ENCODE results near the gene CFAP73.
A peak's percentile ranks its signal among the peaks of the same experiment; 100 is the strongest.
"Not testable (repeated sequence)": the region's sequence is repeated elsewhere in the genome, so short reads cannot be mapped to it uniquely, and the experiment has no call there.

The CFAP73 gene

DNA sequence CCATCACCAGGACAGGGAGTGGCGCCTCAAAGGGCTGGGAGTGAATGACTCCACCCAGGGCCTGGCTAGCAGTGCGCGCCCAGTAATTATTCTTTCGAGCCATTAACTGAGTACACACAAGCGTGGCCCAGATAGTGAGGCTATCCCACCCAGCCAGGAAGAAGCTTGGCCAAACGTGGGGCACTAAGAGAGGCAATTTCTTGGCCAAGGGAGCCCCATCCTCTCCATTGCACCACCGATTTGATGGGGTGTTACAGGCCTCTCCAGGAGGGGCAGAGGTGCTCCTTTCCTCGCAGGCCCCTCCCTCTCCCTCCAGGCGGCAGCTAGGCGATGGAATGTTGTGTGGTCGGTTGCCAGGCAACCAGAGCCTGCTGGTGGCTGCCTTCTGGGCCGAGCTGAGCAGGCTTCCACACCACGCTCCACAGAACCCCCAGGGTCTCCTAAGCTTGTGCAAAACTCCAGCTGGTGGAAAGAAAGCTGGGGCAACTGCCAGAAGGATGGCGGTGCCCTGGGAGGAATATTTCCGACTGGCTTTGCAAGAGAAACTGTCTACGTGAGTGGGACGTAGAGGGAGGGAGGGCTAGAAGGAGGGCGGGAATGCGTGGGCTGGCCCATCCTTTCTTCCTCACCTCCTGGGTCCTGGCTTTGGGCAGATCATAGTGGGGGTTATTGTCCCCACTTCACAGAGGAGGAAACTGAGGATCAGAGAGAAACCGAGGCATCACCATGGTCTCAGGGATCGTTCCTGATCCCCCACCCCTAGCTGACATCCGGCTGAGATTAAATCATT is at the start of gene CFAP73:
TSS of gene CFAP73 (plus strand) at position 364 of the 790 bp plus-strand sequence. CDS start at position 498, 134 bp downstream.
- DNase-seq: peak; percentile 95

DNA sequence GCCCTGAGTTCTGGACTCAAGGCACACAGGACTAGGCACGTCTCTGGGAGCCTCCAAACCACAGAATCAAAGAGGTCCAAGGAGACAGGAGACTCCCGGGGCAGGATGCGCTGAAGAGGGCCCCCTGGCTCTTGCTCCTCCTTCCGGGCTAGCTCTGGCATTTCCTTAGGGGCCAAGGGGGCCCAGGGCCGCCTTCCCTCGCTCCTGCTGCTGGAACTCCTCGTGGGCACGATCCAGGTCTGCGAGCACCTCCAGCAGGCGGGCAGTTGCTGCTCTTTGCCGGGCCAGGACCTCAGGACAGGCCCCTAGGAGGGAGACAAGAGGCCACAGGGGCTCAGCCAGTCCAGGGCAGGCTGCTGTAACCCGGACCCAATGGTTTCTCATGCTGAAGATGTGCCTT is 49.8 kb upstream of the CFAP73 start:
- DNase-seq: no peak

DNA sequence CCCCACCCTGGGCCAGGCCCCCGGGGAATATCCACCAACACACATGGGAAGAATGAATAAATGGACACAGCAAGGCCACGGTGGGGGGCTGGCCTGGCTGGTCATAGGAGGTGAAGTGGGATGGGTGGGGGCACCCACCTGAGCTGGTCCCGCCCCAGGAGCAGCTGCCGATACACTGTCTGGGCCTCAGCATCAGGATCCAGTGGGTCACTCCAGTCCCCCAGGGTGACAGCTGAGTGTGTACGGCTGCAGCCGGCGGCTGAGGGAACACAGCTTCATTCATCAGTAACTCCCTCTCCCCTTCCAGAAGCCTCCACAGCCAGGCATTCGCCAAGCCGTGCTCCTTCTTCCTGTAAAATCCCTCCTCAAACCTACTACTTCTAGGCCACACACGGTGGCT is 47.8 kb upstream of the CFAP73 start:
- no peak for DNase-seq

DNA sequence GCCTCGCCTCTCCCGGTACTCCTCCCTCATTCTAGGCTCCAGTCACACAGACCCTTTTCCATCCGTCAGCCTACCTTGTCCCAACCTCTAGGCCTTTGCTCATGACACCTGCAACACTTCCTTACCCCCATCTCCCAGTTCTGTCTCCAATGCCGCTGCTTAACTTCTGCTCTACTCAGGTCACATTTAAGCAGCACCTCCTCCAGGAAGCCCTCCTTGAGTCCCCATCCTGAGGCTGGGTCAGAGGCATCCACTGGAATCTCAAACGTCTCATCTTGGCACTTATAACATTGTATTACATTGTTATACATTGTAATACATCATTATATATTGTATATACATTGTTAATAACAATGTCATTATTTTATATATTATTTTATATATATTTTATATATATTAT is 46.7 kb upstream of the CFAP73 start:
- no peak for DNase-seq

DNA sequence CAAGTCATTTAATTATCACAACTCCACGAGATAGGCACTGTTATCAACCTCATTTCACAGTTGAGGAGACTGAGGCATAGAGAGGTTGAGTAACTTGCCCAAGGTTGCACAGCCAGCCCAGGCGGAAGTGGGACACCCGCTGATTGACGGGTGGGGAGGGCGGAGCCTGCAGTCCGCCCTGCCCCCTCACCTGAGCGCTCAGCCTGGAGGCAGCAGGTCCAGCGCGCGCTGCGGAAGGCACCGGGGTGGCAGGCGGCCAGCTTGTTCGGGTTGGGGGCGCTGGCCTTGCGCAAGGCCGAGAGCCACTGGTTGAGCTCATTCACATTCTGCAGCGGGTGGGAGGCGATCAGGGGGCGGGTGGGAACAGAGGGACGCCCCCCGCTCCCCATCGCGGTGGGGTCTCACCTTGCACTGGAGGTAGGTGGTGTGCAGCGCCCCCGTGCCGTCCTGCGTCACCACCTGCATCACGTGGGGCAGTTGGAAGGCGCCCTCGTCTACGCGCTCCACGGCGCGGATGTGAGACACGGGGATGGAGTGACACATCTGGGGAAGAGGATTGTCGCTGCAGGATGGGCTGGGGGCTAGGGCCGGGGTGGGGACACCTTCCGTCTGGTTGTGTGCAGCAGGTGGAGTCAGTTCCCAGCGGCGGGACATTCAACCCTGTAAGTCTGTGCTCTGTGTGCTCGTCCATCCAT is 45.6 kb upstream of the CFAP73 start:
- peak; percentile 93 for DNase-seq

DNA sequence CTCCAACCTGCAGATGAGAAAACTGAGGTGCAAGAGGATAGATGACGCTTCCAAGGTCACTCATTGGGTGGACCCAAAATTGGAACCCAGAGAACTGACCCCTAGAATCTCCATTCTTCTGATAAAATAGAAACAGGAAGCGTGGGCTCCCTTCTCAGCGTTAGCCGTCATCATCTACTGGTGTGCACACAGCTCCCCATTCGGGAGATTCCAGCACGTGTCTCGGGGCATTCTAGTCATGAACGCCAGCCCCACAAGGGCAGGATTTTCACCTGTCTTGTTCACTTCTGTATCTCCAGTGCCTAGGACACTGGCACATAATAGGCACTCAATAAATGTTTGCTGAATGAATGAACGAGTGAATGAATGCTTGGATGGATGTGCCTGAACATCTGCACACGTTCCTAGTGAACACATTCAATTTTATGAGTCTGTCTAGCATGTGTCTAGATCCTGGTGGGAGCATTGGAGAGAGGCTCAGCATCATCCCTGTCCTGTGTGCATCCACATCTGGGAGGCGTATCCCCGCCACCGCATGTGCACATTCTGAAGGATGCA is 44.5 kb upstream of the CFAP73 start:
- DNase-seq: no peak

DNA sequence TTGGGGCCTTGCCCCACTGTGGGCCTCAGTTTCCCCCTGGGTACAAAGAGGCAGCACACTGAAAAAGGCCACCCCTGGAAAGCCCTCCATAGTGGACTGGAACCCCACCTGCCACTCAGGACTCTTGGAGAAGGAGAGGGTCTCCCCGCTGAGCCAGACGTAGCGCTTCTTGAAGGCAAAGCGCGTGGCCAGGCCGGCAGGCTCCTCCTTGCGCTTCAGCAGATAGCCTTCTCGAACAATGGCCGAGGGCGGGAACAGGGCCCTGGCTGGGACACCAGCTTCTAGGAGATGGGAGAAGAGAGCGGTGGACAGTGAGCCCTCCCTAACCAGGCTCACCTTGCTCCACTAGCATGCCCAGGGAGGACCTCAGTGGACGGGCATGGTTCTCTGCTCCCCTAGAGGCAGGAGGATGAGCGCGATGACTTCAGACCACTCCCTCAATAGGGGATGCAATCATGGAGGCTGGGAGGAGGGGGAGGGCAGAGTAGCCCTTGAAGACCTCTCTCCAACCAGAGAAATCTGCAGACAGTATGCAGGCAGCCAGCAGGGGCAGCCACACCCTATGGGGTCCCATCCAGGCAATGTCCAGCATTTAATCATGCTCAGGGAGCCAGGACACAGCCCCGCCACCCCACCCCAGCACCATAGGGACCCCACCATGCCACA is 43.8 kb upstream of the CFAP73 start:
- DNase-seq: no peak

DNA sequence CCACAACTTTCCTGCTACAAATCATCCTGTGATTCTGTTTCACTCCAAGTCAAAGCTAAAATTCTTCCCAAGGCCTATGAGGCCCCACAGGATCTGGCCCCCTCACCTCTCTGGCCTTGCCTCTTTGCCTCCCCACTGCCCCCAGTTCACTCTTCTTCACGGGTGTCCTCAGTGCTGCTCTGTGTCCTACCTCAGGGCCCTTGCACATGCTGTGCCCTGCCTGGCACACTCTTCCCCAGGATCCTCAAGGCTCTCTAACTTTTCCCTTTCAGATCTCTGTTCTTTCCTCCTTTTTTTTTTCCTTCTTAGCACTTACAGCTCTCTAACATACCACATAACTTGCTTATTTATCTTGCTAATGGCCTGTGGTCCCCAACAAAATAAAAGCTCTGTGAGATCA is 43.2 kb upstream of the CFAP73 start:
- no peak for DNase-seq

DNA sequence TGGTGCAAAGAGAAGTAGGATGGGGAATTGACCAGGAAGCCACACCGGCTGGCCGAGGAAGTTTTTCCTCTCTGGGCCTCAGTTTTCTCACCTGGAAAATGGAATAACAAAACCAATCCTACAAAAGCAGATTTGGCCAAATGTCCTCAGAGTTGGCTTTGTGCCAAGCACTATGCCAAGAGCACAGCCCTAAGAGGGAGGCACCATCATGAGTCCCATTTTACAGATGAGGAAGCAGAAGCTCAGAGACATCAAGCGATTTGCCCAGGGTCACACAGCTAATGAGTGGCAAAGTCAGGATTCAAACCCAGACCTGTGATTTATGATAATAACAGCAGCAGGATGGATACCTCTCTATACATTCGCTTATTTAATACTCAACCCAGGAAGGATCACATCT is 41.2 kb upstream of the CFAP73 start:
- DNase-seq: peak; percentile 43

DNA sequence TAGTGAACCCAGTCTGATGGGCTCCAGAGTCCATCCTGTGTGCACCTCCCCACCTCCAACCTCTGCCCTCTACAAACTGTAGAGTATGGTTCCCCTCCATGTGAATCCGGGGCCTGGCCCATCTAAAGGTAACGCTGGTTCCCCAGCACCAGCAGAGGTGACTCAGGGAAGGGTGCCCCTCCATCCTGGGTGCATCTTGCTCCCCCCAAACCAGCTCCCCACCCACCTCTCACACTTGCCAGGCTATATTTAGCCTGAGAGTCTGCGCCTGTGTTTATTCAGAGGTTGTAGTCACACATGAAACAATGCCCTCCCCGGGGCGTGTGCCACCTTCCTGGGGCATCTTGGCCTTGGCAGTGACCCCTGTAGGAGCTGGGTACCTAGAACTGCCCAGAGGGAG is 40.2 kb upstream of the CFAP73 start:
- DNase-seq: peak; percentile 80

DNA sequence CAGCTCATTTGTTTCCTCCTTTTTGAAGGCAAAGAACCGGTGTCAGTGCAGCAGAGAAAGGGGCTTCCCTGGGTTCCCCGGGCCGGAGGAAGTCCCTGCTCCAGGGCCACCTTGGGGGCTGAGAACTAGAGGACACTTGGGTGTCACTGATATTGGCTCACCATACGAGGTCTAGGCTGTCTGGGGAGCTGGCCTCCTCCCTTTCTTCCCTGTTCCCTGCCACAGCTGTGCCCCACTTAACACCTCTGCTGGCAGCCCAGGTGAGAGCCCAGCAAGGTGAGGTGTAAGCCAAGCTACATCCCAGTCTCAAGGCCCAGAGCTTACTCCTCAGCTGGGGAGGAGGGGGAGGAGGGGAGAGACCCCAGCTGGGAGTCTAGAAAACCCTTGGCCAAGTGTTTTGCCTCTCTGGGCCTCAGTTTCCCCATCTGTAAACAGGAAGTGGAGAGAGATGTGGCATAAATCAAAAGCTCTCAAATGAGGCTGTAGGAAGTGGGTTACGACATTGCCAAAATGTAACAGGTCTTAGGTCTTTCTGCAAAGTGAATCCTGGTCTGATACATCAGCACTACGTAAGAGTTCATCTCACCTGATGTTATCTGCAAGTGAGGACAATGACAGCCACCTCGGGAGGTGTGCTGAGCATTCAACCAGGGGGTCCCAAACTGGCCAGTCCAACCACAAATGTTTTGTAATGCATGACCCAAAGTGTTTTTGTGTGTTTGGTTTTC is 39.5 kb upstream of the CFAP73 start:
- peak; percentile 72 for DNase-seq

DNA sequence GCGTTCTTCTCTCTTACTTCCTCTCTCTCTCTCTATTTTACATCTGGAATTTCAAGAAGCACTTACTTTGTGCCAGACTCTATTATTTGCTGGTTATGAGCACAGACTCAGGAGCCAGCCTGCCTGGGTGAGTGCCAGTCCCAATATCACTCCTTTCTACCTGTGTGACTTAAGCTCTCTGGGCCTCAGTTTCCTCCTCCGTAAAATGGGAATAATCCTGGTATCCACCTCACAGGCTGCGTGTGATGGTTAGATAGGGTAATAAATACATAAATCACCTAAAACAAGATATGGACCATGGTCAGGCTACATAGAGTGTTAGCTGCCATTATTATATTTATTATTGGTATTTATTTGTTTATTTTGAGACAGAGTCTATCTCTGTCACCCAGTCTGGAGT is 38.3 kb upstream of the CFAP73 start:
- no peak for DNase-seq

DNA sequence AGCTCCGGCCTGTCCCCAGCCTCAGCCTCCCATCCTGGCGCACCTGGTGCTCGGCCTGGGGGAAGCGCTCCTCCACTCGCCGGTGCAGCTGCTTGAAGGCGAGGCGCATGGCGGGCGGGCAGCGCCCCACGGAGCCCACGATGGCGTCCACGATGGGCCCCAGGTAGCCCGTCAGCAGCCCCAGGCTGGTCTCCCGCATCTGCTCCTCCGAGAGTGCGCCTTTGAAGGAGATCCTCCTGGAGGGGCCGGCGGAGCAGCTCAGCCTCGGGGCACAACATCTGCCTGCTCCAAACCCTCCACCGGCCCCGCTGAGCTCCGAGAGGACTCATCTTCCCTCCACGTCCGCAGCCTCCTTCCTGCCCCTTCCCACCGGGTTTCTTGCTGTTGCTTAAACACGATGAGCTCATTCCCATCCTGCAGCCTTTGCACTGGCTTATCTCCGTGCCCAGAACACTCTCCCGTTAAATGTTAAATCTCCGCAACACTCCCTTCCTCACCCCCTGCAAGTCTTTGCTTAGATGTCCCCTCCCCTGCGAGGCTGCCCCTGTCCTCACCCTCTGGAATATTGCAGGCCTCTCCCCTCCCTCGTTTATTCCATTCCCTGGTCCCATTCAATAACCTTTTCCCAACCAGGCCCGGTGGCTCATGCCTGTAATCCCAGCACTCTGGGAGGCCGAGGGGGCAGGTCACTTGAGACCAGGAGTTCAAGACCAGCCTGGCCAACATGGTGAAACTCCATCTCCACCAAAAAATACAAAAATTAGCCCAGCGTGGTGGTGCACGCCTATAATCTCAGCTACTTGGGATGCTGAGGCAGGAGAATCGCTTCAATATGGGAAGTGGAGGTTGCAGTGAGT is 37.3 kb upstream of the CFAP73 start:
- no peak for DNase-seq

DNA sequence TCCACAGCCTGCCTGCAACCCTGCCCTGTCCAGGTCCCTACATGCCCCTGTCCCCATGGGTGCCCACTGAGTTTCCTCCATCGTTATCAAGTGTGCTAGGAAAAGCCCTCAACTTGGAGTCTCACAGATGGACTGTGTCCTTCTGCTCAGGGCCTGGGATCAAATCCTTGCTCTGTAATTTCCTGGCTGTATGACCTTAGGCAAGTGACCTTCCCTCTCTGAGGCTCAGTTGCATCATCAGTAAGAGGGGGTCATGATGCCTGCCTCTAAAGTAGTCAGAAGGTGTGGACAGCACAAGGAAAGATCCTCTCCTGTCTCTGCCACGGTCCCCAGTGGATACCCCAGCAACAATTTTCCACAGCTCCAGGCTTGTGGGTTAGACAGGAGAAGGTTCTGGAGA is 36.1 kb upstream of the CFAP73 start:
- no peak for DNase-seq

DNA sequence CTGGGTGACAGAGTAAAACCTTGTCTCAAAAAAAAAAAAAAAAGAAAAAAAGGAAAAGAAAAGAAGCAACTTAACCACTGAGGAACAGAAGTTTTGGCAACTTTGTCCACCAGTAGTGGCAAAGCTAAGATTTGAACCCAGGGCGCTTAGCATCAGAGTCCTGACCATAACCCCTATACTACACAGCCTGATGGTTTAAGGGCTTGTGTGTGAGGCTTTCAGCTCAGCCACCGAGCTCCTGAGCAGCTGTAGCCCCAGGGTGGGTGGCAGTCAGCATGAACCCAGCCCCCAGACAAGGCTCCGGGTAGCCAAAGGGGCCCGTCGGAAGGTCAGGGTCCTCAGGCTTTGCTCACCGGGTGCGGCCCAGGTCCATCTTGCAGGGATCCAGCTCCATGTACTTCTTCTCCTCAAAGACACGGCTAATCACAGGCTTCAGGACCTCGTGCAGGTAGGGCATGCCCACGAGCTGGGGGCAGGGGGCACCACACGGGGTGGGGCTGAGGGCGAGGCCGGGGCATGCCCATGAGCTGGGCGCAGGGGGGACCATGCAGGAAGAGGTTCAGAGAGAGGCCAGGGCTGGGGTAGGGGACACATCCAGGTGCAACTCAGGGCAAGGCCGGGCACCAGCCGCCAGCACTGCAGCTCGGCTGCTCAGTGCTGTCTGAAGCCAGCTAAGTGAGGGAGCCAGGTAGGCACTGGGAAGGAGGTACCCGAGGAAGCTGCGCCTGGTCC is 34.9 kb upstream of the CFAP73 start:
- no peak for DNase-seq

DNA sequence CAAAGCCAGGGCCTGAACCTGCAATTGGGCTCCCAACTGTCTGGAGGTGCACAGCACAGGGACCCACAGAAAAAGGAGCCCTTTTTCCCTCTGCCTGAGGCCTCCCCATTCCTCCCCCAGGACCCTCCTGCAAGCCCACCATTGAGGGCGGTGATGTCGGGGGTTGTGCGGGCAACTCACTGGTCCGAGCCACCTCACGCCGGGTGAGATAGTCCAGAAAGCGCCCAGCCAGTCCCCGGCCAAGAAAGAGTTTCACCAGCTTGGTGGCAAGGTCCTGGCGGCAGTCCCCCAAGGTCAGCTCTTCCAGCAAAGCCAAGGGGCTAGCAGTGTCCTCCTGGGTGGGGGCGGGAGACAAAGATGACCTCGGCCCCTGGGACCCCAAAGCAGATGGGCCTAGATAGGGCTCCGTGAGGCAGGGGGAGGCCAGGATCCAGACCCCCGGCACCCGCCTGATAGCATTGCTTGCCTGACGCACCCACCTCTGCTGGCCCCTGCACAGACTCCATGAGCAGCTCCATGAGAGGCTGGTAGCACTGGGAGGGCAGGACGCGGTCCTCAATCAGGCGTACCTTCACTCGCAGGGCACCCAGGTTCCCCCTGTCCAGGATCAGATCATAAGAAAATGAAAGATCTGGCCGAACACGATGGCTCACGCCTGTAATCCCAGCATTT is 33.9 kb upstream of the CFAP73 start:
- no peak for DNase-seq

DNA sequence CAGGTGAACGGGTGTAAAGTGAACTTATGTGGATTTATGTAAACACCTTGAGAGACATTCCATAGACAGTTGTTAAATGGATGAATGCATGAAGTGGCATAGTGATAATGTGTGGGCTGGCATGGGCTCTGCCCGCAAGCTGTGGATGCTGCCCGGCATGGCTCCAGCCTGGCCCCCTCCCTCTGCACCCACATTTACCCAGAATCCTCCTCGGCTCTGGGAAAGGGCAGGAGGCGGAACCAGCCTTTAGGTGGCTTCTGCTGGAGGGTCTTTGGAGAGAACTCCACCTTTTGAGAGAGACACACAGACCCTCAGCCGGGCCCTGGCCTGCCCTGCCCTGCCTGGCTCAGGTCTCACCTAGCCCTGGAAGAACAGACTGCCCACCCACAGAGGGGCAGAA is 32.6 kb upstream of the CFAP73 start:
- DNase-seq: peak; percentile 75

DNA sequence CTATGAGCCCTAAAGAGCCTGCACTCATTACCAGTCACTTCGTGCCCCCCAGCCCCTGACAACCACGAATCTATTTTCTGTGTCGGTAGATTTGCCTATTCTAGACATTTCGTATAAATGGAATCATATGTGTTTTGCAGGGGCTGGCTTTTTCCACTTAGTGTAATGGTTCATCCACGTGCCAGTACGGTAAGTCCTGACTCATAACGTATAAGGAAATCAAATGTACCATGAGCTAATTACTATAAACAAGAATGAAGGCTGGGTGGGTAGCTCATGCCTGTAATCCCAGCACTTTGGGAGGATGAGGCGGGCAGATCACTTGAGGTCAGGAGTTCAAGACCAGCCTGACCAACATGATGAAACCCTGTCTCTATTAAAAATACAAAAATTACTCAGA is 31.8 kb upstream of the CFAP73 start:
- DNase-seq: not testable (repeated sequence)

DNA sequence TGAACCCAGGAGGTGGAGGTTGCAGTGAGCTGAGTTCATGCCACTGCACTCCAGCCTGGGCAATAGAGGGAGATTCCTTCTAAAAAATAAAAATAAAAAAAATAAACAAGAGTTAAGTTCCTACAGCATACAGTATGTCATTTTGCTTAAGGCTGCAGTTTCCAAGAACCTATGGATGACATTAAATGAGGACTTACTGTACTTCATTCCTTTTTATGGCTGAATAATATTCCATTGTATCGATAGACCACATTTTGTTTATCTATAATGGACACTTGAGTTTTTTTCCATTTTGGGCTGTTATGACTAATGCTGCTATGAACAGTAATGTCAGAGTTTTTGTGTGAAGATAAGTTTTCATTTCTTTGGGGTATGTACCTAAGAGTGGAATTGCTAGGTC is 31.4 kb upstream of the CFAP73 start:
- DNase-seq: no peak

DNA sequence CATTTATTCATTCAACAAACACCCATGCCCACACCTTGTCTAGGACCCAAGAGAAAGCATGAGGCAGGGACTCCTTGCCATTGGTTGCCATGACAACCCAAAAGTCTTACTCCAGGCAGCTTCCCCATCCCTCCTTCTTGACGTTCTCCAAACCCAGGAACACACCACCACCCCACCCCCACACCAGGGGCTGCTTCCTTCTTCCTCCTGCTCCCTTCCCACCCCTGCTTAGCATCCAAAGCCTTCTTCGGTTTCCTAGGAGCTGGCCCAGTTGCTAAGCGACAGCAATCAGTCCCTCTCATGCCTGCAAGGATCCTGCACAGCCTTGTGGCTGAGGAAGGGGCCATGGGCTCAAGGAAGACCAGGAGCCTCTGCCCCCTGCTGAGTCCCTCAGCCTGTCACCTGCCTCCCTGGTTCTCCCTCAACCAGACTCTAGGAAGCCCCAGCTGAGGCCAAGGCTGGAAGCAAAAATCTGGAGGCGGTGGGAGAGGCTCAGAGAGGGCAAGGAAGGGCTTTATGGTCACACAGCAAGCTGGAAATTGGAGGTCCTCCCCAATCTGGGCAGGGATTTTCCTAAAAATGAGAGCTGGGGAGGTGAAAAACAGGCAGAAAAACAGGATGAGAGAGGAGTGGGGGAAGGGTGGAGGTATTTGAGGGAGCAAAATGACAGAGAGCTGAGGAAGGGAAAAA is 29.4 kb upstream of the CFAP73 start:
- peak; percentile 81 for DNase-seq
